ENCODE data around the gene MED29.

DNA sequence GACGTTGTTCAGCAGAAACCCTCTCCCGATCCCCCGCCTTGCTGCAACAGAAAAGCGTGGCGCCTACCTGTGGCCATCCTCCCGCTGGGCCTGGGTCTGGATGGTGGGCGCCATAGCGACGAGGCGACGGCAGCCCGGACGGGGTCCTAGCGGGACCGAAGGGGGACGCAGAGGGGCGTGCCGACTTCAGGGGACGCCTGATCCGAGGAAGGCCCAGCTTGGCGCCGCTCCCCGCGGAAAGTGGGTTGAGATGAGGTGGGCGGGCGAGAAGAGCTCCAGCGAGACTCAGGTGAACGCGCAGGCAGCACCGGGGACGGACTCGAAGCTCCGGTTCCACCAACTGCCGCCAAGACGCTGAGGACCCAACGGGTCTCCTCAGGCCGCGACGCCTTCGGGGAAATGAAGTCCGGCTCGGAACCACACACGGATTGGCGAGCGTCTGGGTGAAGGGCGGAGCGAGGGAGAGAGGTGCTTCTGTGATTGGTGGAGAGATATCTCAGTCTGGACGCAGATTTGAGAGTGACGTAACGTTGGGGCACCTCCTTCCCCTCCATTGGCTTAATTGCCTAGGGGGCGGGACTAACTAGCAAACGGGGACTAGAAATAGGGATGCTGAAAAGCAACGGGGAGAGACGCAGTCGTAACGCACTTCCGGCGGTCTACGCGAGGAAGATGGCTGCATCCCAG is at the start of gene MED29, which contains the start of gene PAF1:
- TF ChIP-seq POLR2A (IDR thresholded peaks at IDR 0.05) (peak; percentile 73), CTCF (IDR thresholded peaks at IDR 0.05) (peak in 2 of 3 donors; percentile 35 to 53)

Measured in ovary (tissue), 3 donors.